A673 (cell line): Measurements from ENCODE around the gene UAP1L1.

Experiments used
- EZH2 ChIP-seq: fragments of 200-600 bp; sonication (generic); IDR thresholded peaks from 2 replicates; pipeline ENCODE4 v1.6.1; 2017; ENCODE audit warnings: borderline replicate concordance, low read depth, mild to moderate bottlenecking, mixed read lengths, antibody characterized with exemption, low read length; ENCODE audit not compliant: poor library complexity, severe bottlenecking
- TF ChIP-seq, protein P1 (sequence below): fragments of 300-800, 200-600 bp; sonication (generic); conservative IDR thresholded peaks from 2 replicates; pipeline ENCODE4 v1.5.1; 2017; ENCODE audit warnings: low read depth, mild to moderate bottlenecking, antibody characterized with exemption, low read length, moderate library complexity, mixed read lengths

GRCh38 chr9:137077758-137078693 lies 709 bp downstream of the UAP1L1 start:
- TF ChIP-seq, protein P1, sequence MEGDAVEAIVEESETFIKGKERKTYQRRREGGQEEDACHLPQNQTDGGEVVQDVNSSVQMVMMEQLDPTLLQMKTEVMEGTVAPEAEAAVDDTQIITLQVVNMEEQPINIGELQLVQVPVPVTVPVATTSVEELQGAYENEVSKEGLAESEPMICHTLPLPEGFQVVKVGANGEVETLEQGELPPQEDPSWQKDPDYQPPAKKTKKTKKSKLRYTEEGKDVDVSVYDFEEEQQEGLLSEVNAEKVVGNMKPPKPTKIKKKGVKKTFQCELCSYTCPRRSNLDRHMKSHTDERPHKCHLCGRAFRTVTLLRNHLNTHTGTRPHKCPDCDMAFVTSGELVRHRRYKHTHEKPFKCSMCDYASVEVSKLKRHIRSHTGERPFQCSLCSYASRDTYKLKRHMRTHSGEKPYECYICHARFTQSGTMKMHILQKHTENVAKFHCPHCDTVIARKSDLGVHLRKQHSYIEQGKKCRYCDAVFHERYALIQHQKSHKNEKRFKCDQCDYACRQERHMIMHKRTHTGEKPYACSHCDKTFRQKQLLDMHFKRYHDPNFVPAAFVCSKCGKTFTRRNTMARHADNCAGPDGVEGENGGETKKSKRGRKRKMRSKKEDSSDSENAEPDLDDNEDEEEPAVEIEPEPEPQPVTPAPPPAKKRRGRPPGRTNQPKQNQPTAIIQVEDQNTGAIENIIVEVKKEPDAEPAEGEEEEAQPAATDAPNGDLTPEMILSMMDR: no peak
- no peak for TF ChIP-seq EZH2
